Activated naive CD4-positive, alpha-beta T cell (primary cell): Measurements from ENCODE around the gene MEGF11.

ENCODE experiments used
- DNase-seq, 4 experiments: peaks; one replicate each; lab custom pipeline; 2025; lab: John Stamatoyannopoulos, UW

The MEGF11 gene

DNA sequence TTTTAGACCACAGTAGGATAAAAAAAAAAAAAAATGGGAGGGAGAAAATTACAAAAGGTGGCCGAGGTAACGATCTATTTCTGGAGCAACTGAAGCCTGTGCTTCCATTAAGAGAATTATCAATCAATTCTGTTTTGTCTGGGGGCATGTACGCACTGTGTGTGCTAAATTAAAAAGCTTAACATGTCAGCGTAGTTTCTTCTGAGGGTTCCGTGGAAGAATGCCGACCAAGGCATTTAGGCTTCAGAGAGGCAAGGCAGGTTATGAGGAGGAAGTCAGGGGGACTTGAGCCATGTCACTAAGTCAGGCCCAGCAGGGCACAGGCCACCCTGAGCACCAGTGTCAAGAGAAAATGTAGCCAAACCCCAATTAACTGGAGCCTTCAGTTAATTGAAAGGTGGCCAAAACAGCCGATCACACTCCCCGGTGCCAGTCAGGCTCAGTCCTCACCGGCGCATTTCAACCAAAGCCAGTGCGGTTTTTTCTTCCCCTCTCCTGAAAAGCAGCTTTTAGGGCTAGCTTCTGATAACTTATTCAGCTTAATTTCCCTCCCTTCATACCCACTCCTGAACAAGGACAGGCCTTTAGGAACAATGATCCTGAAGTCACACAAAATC lies 113.9 kb downstream of the MEGF11 start:
- DNase-seq, result no peak

- DNase-seq, result no peak
Measured at GRCh38 chr15:66138892-66139590, 114.5 kb downstream of the MEGF11 start.

- no peak for DNase-seq
Measured at GRCh38 chr15:66138096-66138783, 115.3 kb downstream of the MEGF11 start.

GRCh38 chr15:66136948-66137347 lies 116.6 kb downstream of the MEGF11 start:
- DNase-seq, result no peak

DNA sequence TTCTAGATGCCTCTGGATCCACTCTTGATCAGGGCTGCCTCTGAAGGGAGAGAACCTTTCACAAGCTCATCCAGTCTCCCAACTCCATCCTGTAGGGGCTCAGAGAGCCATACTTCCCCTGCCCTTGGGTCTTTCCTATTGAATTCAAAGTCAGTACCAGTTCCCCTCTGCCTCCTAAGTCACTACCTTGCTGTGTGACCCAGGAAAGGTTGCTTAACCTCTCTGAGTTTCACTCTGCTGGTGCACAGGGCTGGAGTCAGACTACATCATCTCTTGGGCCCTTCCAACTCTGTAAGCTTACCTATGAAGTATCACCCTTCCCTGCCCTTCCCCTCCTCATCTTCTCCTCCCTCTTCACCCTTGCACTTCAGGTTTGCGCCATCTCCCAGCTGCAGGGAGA lies 117.9 kb downstream of the MEGF11 start:
- no peak for DNase-seq

DNA sequence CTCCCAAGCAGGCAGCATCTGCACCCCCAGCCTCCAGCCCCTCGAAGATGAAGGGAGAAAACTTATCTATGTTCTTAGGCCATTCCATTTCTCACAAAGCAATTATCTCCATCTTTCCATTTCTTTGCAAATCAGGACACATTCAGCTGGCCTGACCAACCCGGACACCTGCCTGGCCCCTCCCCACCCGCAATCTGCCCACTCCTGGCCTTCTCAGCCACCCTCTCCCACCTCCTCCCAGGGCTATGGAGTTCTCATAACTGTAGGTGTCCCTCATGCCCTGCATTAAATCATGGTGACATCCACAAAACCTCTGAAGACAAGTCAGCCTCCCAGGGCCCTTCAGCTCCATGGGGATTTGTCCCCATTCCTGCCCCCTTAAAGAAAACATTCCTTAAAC lies 119.3 kb downstream of the MEGF11 start:
- DNase-seq, result no peak

DNA sequence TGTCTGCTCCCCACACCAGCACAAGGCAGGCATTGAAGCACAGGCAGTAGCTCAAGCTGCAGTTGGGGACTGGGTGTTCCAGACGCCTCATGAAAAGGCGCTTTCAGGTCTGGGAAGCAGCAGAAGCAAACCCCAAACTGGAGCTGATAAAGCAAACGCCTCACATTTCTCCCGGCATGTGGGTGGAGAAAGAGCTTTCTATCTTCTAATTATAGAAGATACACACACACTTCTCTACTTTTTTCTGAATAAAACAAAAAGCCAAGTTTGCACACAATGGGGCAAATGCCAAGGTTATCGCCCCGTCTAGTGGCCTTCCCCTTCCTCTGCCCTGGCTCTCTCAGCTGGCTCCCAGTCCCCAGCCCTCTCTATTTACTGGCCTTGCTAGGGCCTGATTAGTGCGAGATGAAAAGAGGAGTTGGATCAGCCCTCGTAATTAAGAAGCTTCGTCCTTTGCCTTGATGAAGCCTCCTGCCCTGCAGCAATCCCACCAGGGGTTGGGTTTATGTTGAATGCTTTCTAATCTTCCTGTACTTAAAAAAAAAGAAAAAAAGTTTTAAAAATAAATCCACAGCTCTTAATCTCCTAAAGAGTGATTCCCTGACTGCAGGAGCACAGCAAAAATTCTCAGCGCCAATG lies 120.2 kb downstream of the MEGF11 start:
- DNase-seq, result no peak

DNA sequence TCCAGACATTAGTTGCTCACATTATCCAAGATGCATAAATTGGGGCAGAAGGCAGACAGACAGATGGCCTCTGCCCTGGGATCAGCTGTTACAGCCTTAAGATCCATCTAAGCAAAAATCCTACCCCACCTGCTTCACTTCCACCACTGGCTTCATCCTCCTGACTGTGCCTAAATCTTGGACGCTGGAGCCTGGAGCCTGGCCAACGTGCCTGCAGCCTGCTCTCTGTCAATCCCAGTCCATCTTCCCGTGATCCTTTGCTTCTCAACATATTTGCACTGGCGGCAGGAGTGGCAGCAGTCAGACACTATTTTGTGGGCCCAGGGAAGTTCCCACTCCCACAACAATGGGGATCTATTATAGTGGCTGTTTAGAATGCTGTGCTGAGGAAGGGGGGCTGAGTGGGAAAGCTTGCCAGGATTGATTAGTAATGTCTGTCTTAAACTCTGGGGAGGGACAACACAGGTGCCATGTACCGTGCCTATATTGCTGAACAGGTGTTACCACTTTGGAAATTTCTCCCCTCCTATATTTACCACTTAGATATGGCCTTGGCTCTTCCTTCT lies 121.2 kb downstream of the MEGF11 start:
- DNase-seq, result no peak

DNA sequence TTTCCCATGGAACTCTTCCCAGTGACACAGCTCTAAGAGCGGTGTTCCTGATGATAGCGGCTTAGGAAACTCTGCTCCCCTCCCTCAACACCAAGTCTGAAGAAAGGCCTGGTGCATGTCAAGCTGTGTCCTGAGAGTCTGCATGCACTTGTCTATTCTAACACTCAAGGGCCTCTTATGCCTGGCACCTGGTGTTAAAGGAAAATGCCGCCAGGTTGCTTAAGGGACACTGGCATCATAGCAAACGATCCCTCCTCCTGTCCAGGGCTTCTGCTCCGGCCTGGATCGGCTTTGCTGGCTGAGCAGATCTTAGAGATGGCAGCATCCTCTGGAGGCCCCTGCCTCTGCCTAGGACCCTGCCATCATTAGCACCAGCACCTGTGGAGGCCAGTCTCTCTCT lies 121.7 kb downstream of the MEGF11 start:
- no peak for DNase-seq

- no peak for DNase-seq
Measured at GRCh38 chr15:66131200-66131599, 122.3 kb downstream of the MEGF11 start.

- no peak for DNase-seq
Measured at GRCh38 chr15:66130496-66131034, 123.0 kb downstream of the MEGF11 start.

GRCh38 chr15:66129586-66129985 lies 124.0 kb downstream of the MEGF11 start:
- no peak for DNase-seq

GRCh38 chr15:66128116-66128680 lies 125.4 kb downstream of the MEGF11 start:
- DNase-seq, result no peak

DNA sequence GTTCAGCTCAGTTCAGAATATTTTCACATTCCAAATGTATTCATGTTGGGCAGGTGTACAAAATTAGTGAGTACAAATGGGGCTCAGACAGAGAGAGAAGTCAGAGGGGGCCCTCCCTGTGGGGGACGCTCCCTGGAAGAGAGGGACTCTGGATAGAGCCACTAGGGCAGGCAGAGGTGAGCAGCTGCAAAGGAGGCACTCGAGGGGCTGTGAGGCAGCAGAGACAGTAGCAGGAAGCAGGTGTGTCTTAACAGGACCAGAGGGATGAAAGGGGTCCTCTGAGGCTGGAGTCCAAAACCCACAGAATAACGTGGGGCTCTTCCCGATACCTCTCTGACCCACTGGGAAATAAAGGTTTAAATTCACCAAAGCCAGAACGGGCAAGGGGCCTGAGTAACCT lies 127.1 kb downstream of the MEGF11 start:
- no peak for DNase-seq

DNA sequence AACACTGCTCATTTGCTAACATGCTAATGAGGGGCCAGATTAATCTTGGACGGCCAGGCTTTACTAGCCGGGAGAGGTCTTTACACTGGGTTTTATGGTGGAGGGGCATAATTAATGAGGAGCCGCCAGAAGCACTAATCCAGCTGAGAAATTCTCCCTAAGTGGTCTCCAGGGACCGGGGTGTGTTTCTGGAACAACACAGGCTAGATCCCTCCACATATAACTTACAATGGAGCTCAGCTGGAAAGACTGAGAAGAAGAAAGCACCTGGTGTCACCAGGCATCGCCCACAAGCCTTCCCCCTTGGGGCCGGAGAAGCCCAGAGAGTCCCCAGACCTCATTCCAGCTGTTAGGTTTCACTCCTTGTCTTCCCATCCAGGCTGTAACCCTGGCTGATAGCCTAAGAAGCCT lies 127.5 kb downstream of the MEGF11 start:
- DNase-seq, result no peak

DNA sequence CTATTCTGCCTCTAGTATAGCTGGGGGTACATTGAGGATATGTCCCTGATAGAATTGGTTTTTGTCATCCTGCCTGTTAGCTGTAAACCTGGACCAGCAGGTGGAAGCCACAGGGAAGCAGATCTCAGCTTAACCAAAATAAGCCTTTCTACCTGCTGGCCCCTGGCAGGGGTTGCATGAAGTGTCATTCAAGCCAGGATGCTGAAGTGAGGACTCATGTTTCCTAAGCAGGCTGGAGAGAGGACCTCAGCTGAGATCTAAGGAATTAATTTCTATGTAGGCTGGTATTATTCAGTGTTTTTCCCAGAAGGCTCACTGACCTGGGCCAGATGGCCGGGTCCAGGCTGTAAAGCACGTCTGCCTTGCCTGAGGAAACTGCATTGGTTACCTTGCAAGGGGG lies 128.9 kb downstream of the MEGF11 start:
- no peak for DNase-seq

GRCh38 chr15:66123799-66124198 lies 129.8 kb downstream of the MEGF11 start:
- no peak for DNase-seq

GRCh38 chr15:66120422-66120821 lies 133.1 kb downstream of the MEGF11 start:
- no peak for DNase-seq

DNA sequence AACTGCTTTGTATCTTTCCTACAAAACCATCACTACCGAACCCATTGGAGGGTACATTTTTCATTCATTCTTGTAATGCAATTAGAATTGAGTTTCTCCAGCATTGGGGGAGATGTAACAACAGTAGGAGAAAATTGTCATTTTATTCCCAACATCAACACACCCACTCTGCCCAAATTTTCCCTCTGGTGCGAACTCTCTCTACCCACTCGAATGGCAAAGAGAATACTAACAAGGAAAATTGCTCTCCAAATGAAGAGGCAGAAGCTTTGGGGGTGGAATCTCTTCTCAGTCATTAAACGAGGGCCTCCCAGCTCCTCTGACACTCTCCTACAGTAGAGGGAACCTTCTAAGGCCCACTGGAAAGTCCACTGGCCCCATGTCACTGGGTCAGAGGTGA lies 135.7 kb downstream of the MEGF11 start:
- no peak for DNase-seq

DNA sequence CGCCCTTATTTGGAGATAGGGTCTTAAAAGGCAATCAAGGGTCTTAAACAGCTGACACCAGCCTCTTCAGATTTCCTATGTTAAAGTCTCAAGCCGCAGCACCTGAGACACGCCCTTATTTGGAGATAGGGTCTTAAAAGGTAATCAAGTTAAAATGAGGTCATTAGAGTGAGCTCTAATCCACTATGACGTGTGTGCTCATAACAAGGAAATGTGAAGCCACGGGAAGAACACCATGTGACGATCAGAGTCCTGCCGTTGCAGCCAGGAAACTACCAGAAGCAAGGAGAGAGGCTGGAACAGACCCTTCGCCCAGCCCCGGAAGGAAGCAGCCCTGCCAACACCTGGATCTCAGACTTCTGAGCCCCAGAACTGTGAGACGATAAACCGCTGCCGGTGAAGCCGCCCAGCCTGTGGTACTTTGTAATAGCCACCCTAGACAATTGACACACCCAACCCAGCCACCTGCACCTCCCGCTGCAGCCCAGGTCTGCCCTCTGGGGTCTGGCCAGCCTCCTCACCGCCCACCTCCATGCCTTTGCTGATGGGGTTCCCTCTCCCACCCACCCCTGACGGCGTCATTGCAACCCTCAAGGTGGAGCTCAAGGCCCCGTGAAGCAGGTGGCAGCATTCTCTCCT lies 137.9 kb downstream of the MEGF11 start:
- DNase-seq, result peak in 1 of 4 experiments; percentile 14

DNA sequence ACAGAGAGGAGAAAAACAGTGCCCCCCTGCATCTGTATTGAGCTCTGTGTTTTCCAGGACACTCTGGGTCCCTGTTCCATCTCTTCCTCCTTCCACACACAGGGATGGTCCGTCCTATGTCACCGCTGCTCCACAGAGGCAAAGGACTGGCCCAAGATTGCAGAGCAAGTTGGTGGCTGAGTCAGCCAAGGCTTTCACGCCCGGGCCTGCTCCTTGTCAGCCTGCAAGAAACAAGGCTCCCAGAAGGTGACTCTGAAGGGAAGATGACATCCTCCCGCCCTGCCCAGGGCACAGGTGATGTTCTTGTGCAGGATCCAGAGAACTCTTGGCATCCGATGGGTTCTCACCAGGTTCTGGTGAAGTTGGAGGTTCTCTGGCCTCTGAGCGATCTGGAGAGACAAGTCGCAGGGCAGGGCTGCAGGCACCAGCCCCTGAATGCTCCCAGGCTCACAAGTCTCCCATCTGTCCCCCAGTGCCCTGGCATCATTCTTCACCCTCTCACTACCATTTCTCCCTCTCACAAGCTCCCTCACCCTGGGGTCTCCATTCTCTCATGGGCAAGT lies 138.6 kb downstream of the MEGF11 start:
- no peak for DNase-seq
